Activated CD4-positive, alpha-beta memory T cell treated with anti-CD3 and anti-CD28 coated beads for 36 hours (primary cell): ENCODE data around the gene SLC24A3. TPM values are rescaled to one million over a fixed set of nuclear protein-coding genes. Genes with fewer than 3 reads are reported as not detected.

Source experiments
- CTCF ChIA-PET: fragments of 350-600 bp; sonication (Branson Sonifier 250); formaldehyde crosslinking; loops from one replicate; lab custom pipeline; 2021; ENCODE audit warnings: antibody characterized with exemption, inconsistent platforms; lab: Charles Lee
- POLR2A ChIA-PET: fragments of 350-600 bp; sonication (Branson Sonifier 250); formaldehyde crosslinking; loops from one replicate; lab custom pipeline; 2021; ENCODE audit warnings: antibody characterized with exemption; lab: Charles Lee
- DNase-seq: peaks from one replicate; pipeline ENCODE4 v3.0.0-alpha.2; 2020
- H3K27ac Mint-ChIP-seq: one replicate; pipeline ENCODE4 v1.8.0; 2021; ENCODE audit warnings: mixed read lengths
- H3K27me3 Mint-ChIP-seq: one replicate; pipeline ENCODE4 v1.8.0; 2021; ENCODE audit warnings: mixed read lengths
- H3K36me3 Mint-ChIP-seq: one replicate; pipeline ENCODE4 v1.8.0; 2021; ENCODE audit warnings: mixed read lengths
- H3K4me1 Mint-ChIP-seq: one replicate; pipeline ENCODE4 v1.8.0; 2021; ENCODE audit warnings: low read depth, mixed read lengths
- H3K4me3 Mint-ChIP-seq: one replicate; pipeline ENCODE4 v1.8.0; 2021; ENCODE audit warnings: mild to moderate bottlenecking, mixed read lengths
- H3K9me3 Mint-ChIP-seq: one replicate; pipeline ENCODE4 v1.8.0; 2021; ENCODE audit warnings: mixed read lengths
- intact Hi-C: fragments of 100-400 bp; cut with micrococcal nuclease; formaldehyde crosslinking; loops from one replicate; pipeline ENCODE4 v1.15.1; 2023
- total RNA-seq, 2 experiments: library from RNA; stranded (reverse); gene quantifications; one replicate each; pipeline ENCODE4 v1.2.3, GENCODE V29; 2021

SLC24A3 gene
- total RNA-seq, 2 experiments from 2014 or later, result not detected

DNA sequence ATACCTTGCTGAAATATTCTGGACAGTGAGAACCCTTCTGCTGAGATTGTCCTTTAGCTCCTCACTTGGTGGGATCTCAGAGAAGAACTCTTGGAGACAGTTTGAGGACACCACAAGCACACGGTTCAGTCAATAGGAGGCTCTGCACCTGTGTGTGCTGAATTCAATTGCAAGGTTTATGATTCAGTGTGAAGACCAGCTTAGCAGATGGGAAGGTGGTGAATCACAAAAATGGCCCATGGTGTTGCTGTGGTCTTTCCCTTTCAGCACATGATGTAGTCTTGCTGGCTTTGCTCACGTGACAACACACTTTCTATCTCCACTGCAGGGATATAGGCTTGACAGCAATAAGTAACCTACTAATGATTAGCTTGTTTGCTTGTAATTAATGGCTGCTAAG lies 270.3 kb downstream of the SLC24A3 start:
- ChIA-PET POLR2A (no interaction called here), CTCF (no interaction called here)
- Mint-ChIP-seq H3K36me3 (no peaks in the 10 kb centered on the region), H3K27me3 (peaks cover 2% of the 10 kb centered on the region), H3K27ac (no peak overlapping the region), H3K4me3 (no peak overlapping the region), H3K4me1 (no peaks in the 10 kb centered on the region), H3K9me3 (no peaks in the 10 kb centered on the region)
- intact Hi-C loops, result no loop called here
- DNase-seq, result no peak

DNA sequence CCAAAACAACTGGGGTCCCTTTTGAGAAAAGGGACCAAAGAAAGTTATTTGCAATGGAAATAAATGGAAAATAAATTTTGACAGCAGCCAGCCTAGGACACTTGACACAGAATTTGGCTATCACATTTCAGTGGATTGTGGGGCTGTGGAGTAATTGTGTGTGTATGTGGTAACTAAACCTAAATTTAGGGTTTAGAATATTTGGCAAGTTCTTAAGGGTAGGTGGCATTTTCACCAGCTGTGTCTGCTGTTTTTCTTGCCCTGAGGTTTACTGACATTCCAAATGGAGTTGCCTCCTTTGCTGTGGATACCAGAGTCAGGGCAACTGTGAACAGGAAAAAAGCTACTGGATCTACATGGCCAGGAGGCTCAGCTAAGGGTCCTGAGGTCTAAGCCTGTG lies 270.9 kb downstream of the SLC24A3 start:
- Mint-ChIP-seq H3K27ac (no peak overlapping the region), H3K4me1 (no peaks in the 10 kb centered on the region), H3K36me3 (no peaks in the 10 kb centered on the region), H3K27me3 (peaks cover 2% of the 10 kb centered on the region), H3K9me3 (no peaks in the 10 kb centered on the region), H3K4me3 (no peak overlapping the region)
- CTCF ChIA-PET, result no interaction called here
- no peak for DNase-seq
- intact Hi-C loops, result no loop called here
- POLR2A ChIA-PET, result no interaction called here

DNA sequence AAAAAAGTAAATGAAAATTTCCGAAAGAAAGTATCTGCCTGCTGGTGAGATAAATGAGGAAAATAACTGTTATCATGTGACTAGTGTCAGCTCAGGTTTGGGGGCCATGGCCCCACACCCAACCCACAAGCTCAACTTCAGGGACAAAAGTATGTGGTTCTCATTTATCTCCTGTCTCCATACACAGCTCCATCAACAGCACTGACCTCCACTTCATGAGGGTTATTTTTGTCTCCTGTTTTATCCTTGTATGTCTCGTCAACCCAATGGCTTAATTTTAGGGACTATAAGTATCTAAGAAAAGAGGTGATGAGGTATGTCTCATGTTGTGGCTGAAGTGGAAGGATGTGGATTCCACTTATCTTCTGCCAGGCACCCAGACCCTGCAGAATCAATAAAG lies 274.0 kb downstream of the SLC24A3 start:
- DNase-seq, result no peak
- Mint-ChIP-seq H3K9me3 (no peaks in the 10 kb centered on the region), H3K4me1 (no peaks in the 10 kb centered on the region), H3K36me3 (no peaks in the 10 kb centered on the region), H3K27ac (no peak overlapping the region), H3K27me3 (peaks cover 3% of the 10 kb centered on the region), H3K4me3 (no peak overlapping the region)
- CTCF ChIA-PET, result no interaction called here
- POLR2A ChIA-PET, result no interaction called here
- intact Hi-C loops, result no loop called here

DNA sequence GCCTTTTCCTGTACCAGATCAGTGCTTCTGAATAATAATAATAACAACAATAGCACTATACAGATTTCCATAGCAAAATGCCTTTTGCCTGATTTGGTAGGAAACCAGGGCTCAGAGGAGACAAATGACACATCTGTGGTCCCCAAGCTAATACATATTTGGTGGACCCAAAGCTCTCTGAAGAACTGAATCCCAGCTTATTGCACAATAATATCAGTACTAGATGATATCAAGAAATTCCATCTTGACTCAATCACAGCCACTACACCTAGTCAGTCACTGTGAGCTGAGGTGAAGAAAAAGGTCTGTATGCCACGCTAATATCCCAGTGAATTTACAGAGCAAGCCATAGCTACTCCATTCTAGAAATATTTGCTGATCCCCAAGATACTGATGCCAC lies 275.0 kb downstream of the SLC24A3 start:
- POLR2A ChIA-PET, result no interaction called here
- Mint-ChIP-seq H3K4me3 (no peak overlapping the region), H3K4me1 (no peaks in the 10 kb centered on the region), H3K9me3 (no peaks in the 10 kb centered on the region), H3K27ac (no peak overlapping the region), H3K36me3 (no peaks in the 10 kb centered on the region), H3K27me3 (peaks cover 2% of the 10 kb centered on the region)
- intact Hi-C loops, result no loop called here
- CTCF ChIA-PET, result no interaction called here
- no peak for DNase-seq

DNA sequence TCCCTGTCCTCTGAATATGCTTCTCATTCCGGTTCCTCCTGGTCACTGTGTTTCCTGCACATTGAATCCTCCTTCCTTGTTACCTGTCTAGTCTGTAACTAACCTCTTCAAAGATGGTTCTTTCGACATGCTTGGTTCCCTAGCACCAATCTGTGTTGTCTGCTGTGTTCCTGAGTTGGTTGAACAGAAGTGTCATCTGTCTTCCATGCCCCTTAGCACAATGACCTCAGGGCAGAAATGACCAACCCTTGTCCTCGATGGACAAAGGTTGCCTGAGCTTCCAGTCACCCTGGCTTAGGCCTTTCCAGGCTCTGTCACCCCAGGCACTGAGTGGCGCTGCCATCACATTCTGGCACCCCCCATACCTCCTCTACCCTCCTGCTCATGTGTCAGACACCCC lies 278.8 kb downstream of the SLC24A3 start:
- no peak for DNase-seq
- intact Hi-C loops, result no loop called here
- POLR2A ChIA-PET, result no interaction called here
- no peaks in the 10 kb centered on the region for H3K9me3 Mint-ChIP-seq
- H3K36me3 Mint-ChIP-seq, result no peaks in the 10 kb centered on the region
- H3K4me1 Mint-ChIP-seq, result no peaks in the 10 kb centered on the region
- H3K27me3 Mint-ChIP-seq, result peaks cover 2% of the 10 kb centered on the region
- CTCF ChIA-PET, result no interaction called here
- H3K4me3 Mint-ChIP-seq, result no peak overlapping the region
- H3K27ac Mint-ChIP-seq, result no peak overlapping the region

DNA sequence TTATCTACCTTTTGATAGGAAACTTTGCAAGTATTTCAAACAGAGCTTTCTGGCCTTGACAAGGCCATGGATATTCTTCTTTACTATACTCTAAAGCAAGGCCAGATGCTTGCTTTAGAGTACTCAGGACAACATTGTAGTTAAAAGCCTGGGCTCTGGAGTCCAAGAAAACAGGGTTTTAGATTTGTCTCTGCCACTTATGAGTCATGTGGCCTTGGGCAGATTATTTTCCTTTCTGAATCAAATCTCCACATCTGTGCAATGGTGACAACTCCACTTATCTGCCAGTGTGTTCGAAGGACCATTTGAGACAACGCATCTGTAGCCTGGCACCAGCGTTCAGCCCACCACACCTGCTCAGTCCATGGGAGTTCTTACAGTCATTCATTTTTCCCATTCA lies 279.7 kb downstream of the SLC24A3 start:
- CTCF ChIA-PET, result no interaction called here
- Mint-ChIP-seq H3K36me3 (no peaks in the 10 kb centered on the region), H3K4me3 (no peak overlapping the region), H3K4me1 (no peaks in the 10 kb centered on the region), H3K27ac (no peak overlapping the region), H3K27me3 (peaks cover 2% of the 10 kb centered on the region), H3K9me3 (no peaks in the 10 kb centered on the region)
- POLR2A ChIA-PET, result no interaction called here
- DNase-seq, result no peak
- intact Hi-C loops, result no loop called here

DNA sequence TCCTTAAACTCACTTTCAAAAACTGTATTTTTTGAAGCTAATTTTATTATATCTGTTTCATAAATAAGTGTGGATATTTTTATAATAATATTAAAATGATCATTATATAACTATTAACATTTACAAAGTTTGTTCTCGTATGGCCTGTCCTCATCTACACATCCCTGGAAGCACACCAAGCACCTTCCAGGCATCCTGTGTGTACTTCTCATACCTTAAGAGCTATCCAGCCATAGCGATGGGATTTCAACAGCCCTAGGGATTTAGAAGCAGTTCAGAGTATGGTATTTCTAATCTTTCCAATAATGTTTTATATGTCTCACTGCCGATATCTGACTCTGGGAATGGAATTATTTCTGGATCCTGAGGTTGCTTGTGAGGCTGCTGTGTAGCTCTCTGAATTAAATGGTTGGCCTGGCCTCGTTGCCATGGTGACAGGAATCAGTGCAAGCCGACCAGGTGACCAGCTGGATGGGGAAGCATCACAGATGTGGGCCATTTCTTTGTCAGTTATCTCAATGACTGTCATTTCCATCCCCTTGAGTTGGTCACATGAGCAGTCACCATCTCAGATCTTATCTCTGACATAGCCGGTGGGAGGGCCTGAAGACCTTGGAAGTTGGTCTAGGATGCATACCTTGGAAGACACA lies 280.4 kb downstream of the SLC24A3 start:
- peaks cover 2% of the 10 kb centered on the region for H3K27me3 Mint-ChIP-seq
- intact Hi-C loops, result no loop called here
- H3K9me3 Mint-ChIP-seq, result no peaks in the 10 kb centered on the region
- POLR2A ChIA-PET, result no interaction called here
- no peak for DNase-seq
- H3K4me1 Mint-ChIP-seq, result no peaks in the 10 kb centered on the region
- no peak overlapping the region for H3K27ac Mint-ChIP-seq
- no peak overlapping the region for H3K4me3 Mint-ChIP-seq
- H3K36me3 Mint-ChIP-seq, result no peaks in the 10 kb centered on the region
- CTCF ChIA-PET, result no interaction called here

DNA sequence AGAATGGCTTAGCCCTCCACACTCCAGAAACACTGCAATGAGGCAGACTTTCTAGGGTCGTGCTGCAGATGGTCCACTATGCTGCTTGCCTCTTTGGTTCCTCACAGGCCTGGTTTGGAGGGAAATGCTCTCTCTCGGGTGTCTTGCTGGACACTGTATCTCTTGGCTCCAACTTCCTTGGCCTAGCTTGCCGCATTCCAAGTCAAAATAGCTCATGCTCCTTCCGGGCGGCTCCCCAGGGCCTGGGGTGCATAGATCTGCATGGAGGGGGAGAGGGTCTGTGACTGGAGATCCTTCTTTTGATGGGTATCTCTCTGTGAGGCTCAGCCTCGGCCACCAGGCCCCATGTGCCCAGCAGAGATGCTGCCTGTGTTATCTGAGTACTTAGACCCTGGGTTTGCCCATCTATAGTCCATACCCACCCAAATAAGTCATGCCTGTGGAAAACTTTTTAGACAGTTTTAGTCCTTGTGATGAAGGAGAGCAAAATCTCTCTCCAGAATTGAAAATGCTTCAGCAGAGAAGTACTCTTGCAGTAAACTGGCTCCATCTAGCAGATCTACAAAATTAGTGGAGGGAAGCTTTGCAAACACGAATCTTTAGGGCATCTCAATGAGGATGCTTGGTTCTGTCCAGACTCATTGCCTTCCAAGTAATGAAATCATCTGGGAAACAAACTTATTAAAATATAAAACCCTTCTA lies 281.5 kb downstream of the SLC24A3 start:
- intact Hi-C loops, result no loop called here
- DNase-seq, result no peak
- H3K27ac Mint-ChIP-seq, result no peak overlapping the region
- no peaks in the 10 kb centered on the region for H3K4me1 Mint-ChIP-seq
- ChIA-PET CTCF (no interaction called here), POLR2A (no interaction called here)
- H3K27me3 Mint-ChIP-seq, result peaks cover 2% of the 10 kb centered on the region
- H3K4me3 Mint-ChIP-seq, result no peak overlapping the region
- H3K9me3 Mint-ChIP-seq, result no peaks in the 10 kb centered on the region
- no peaks in the 10 kb centered on the region for H3K36me3 Mint-ChIP-seq

DNA sequence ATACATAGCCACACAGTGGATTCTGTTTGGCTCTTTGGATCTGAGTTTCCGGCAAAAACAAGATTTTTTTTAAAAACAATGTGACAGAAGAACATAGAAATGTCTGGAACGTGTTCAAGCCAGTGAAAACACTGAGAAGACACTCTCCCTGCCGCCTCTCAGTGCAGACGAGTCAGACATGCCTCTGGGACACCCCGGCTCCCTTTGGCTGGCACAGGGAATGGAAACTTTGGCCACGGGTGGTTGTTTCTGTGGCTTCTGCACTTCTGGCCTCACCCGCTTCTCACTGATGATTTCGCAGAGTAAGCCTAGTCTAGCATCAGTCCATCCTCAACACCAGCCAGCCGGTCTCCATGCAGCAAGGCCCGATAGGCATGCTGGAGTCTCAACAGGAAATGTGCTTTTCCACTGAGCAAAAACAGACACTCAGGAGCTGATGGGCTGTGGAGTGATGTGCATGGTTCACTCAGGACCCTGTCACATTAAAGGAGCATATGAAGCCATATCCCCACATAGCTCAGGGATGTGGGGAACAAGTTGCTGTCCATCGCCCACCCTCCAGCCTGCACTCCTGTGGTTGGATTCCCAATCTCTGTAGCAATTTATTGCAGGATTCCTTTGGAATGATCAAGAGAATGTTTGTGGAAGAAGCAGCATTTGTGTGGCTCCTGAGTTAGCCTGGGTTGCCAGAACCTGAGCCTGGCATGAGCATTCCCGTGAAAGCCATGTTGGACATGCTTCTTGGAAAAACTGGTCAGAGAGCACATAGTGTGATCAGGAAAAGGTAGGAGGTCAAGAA lies 283.7 kb downstream of the SLC24A3 start:
- intact Hi-C loops, result no loop called here
- no peaks in the 10 kb centered on the region for H3K9me3 Mint-ChIP-seq
- no peak overlapping the region for H3K27ac Mint-ChIP-seq
- CTCF ChIA-PET, result no interaction called here
- POLR2A ChIA-PET, result no interaction called here
- H3K4me3 Mint-ChIP-seq, result no peak overlapping the region
- peaks cover 2% of the 10 kb centered on the region for H3K27me3 Mint-ChIP-seq
- DNase-seq, result no peak
- H3K36me3 Mint-ChIP-seq, result no peaks in the 10 kb centered on the region
- no peaks in the 10 kb centered on the region for H3K4me1 Mint-ChIP-seq

DNA sequence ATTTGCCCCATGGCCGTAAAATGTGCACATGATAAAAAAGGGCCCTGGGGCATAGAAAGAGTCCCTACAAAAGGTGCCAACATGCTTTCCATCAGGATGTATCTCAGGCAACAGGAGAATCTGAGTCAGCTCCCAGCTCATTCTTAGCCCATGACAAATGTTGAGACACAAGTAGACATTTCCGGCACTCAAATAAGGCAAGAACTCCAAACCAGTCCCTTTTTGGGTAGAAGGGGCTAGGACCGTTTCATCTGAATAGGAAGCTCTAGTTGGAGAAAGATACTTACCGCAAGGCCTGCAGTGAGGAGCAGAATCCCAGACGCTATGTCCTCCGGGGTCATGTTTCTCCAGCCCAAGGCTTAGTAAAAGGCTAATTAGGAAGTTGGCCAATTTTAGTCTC lies 284.6 kb downstream of the SLC24A3 start:
- no peak overlapping the region for H3K27ac Mint-ChIP-seq

DNA sequence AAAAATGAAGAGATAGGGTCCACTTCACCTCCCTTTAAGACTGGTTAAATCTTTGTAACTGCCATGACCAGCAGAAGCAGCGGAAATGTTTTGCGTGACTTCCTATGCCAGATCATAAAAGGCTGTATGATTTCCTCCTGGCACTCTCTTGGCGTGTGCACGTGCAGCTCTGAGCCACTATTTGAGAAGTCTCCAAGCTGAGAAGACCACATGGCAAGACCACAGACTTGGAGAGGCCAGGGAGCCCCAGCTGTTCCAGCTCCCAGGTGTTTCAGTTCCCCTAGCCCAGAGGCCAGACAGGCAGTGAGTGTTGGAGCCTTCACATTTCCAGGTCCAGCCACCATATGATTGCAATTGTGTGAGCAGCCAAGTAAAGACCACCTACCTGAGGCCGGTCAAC lies 286.3 kb downstream of the SLC24A3 start:
- Mint-ChIP-seq H3K36me3 (no peaks in the 10 kb centered on the region), H3K27ac (no peak overlapping the region)
- POLR2A ChIA-PET, result no interaction called here

More for the DNA sequence above, 284.6 kb downstream of the SLC24A3 start:
- Mint-ChIP-seq H3K9me3 (no peaks in the 10 kb centered on the region), H3K27me3 (no peaks in the 10 kb centered on the region), H3K4me1 (no peaks in the 10 kb centered on the region), H3K4me3 (no peak overlapping the region), H3K36me3 (no peaks in the 10 kb centered on the region)
- DNase-seq, result no peak
- ChIA-PET POLR2A (no interaction called here), CTCF (no interaction called here)
- intact Hi-C loops, result no loop called here

DNA sequence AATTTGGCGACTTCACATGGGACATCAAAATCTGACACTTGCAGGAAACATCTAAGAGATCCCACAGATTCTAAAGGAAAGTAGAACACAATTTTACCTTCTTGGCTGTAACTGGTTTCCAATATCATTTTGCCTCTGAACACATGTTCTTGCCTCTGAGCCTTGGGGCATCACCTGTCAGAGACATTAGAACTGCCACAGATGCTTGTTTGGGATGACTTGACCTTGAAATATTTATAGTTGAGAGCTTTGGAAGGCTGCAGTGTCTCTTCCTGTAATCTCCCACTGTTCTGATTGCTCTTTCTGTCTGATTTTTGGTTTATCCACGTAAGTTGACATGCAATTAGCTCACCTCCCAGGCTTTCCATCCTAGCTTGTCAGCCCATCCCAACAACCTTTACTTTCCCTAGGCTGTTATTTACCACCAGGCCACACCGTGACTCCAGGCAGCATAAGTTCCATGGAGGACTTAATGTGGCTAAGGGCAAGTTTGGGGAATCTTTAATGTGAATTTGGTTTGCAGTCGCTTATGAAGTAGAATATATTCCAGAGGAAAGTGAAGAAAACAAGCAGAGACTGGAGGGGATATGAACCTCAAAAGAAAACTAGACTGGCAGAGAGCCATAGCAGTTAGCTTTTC lies 289.2 kb downstream of the SLC24A3 start:
- POLR2A ChIA-PET, result no interaction called here
- no peak for DNase-seq
- intact Hi-C loops, result no loop called here
- CTCF ChIA-PET, result no interaction called here
- no peaks in the 10 kb centered on the region for H3K4me1 Mint-ChIP-seq
- no peak overlapping the region for H3K27ac Mint-ChIP-seq
- no peak overlapping the region for H3K4me3 Mint-ChIP-seq
- H3K27me3 Mint-ChIP-seq, result no peaks in the 10 kb centered on the region
- H3K9me3 Mint-ChIP-seq, result no peaks in the 10 kb centered on the region
- no peaks in the 10 kb centered on the region for H3K36me3 Mint-ChIP-seq

More for the DNA sequence above, 286.3 kb downstream of the SLC24A3 start:
- H3K4me3 Mint-ChIP-seq, result no peak overlapping the region
- intact Hi-C loops, result no loop called here
- no peaks in the 10 kb centered on the region for H3K27me3 Mint-ChIP-seq
- H3K9me3 Mint-ChIP-seq, result no peaks in the 10 kb centered on the region
- H3K4me1 Mint-ChIP-seq, result no peaks in the 10 kb centered on the region
- no peak for DNase-seq
- CTCF ChIA-PET, result no interaction called here
